Putamen (tissue), 1 donor: ENCODE measurements around the gene TBX10.
"Not testable (repeated sequence)": the region's sequence is repeated elsewhere in the genome, so short reads cannot be mapped to it uniquely, and the experiment has no call there.

Experiments used
- DNase-seq: peaks from one replicate; pipeline ENCODE4 v3.0.0-alpha.2; 2016; ENCODE audit warnings: low spot score

The TBX10 gene

DNA sequence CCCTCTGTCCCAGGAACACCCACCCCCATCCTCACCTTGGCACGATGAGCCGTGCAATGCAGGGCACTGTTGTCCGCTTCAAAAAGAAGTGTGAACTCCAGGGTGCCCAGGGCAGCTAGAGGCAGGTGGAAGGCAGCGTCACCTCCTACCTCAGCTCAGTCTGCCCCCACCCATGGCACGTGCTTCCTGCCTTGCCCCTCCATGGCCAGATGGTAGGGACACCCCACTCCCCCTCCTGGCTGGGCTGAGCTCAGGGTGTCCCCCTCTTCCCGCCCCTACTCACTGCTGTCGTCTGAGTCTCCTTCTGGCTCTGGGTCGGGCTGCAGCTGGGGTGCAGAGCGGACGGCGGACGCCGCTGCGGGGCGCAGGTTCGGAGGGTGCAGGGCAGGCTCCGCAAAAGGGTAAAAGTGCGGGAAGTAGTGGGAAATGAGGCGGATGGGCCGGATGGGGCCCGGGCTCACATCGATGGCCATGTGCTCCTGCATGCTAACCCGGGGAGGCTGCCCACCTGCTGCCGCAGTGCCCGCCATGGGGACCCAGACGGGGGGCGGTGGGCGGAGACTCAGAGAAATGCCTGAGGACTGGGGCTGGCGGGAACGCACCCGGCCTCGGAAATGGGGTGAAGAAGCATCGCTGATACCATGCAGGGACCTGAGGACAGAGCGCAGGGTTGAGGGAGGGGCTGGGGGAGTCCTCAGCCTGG lies 23.7 kb downstream of the TBX10 start:
- no peak for DNase-seq

- DNase-seq: no peak
Observed at GRCh38 chr11:67614730-67615714, 24.5 kb downstream of the TBX10 start.

- peak; percentile 21 for DNase-seq
Observed at GRCh38 chr11:67613960-67614715, 25.4 kb downstream of the TBX10 start.

DNA sequence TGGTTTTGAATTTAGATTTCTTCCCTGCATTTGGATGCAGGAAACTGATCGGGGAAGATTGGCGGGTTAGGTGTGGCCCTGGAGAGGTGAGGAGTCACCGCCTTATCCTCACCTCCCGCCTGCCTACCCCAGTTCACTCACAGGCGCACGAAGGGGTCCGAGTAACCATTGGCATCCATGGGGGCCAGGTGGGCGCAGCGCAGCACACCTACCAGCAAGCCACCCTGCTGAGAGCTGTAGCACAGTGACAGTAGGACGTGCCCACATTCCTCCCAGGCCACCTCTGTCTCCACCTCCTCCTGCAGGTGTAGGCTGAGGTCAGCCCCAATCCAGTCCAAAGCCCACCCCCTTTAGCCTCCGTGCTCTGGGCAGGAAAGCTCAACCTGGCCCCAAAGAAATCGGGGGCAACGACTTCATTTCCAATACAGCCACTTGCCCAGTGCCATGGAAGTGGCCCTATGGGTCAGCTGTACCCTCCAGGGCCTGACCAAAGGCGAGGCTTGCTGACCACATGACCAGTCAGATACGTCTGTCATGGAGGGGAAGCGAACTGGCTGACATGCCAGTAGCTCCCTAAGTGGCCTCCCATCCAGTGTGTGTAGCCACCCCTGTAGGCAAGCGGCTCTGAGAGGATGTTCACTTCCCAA lies 26.1 kb downstream of the TBX10 start:
- DNase-seq: no peak

DNA sequence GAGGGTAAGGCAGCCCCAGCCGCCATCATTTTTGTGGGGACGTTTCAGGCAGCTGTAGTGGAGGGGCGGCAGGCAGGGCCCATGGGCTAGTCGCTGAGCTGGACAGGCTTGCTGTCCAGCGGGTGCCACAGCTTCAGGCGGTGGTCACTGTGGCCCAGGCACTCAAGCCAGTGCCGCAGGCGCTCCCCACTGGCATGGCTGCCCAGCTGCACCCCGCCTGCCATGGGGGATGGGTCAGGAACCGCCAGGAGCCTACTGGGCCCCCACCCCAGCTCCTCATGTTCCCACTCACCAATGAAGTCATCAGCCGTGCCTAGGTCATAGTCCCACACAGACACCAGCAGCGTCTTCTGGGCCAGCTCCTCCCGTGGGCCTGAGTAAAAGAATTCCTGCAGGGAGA lies 26.8 kb downstream of the TBX10 start:
- DNase-seq: no peak

DNA sequence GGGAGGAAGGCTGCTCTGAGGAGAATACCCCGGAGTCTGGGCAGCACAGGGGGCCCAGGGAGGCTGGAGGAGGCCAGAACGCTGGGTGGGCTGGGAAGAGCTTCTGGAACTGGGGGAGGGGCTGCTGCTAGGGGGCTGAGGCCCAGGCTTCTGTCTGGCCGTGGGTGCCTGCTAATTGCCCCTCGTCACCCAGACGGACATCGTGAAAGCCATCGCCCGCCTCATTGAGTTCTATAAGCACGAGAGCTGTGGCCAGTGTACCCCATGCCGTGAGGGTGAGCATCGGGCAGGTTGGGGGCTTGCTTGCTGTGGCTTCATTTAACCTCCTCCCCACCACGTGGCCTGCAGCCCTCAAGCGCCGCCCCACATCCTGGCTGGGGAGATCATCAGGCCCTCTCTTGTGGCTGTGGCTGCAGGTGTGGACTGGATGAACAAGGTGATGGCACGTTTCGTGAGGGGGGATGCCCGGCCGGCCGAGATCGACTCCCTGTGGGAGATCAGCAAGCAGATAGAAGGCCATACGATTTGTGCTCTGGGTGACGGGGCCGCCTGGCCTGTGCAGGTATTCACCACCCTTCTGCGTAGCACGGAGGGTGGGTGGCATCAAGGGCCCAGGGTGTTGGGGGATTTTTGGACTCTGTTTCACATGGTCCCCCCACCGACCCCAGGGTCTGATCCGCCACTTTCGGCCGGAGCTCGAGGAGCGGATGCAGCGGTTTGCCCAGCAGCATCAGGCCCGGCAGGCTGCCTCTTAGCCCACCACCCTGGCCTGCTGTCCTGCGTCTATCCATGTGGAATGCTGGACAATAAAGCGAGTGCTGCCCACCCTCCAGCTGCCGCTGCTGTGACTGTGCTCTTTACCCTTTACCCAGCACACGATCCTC lies 27.6 kb downstream of the TBX10 start:
- DNase-seq: no peak

GRCh38 chr11:67611165-67611564 lies 28.4 kb downstream of the TBX10 start:
- DNase-seq: no peak

DNA sequence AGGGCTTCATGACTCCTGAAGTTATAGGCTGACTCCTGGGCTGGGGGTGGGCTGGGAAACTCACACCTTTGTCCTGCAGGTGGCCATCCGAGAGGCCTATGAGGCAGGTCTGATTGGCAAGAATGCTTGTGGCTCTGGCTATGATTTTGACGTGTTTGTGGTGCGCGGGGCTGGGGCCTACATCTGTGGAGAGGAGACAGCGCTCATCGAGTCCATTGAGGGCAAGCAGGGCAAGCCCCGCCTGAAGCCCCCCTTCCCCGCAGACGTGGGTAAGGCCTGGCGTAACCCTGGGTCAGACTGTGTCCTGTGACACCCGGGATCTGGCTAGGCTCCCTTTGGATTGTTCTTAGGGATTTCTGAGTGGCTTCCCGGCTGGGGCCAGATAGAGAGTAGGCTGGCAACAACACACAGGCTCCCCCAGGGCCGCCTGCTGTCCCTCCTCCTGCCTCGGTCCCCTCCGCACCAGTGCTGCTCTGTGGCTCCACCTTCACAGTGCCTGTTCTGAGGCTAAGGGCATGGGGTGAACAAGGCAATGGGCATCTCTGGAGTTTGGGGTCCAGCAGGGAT lies 29.2 kb downstream of the TBX10 start:
- no peak for DNase-seq

- no peak for DNase-seq
Observed at GRCh38 chr11:67609316-67609715, 30.2 kb downstream of the TBX10 start.

DNA sequence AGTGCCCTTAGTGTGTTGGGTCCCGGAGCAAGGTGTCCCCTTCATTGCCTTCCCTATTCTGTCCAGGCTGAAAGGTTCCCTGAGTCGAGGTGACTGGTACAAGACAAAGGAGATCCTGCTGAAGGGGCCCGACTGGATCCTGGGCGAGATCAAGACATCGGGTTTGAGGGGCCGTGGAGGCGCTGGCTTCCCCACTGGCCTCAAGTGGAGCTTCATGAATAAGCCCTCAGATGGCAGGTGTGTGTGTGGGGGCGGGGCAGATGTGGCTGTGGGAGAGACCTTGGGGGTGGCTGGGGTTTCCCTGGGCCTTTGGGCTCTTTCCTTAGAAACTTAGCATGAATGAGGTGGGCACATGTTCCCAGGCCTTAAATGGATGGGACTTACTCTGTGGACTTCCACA lies 31.1 kb downstream of the TBX10 start:
- no peak for DNase-seq

GRCh38 chr11:67607507-67607906 lies 32.1 kb downstream of the TBX10 start:
- no peak for DNase-seq

DNA sequence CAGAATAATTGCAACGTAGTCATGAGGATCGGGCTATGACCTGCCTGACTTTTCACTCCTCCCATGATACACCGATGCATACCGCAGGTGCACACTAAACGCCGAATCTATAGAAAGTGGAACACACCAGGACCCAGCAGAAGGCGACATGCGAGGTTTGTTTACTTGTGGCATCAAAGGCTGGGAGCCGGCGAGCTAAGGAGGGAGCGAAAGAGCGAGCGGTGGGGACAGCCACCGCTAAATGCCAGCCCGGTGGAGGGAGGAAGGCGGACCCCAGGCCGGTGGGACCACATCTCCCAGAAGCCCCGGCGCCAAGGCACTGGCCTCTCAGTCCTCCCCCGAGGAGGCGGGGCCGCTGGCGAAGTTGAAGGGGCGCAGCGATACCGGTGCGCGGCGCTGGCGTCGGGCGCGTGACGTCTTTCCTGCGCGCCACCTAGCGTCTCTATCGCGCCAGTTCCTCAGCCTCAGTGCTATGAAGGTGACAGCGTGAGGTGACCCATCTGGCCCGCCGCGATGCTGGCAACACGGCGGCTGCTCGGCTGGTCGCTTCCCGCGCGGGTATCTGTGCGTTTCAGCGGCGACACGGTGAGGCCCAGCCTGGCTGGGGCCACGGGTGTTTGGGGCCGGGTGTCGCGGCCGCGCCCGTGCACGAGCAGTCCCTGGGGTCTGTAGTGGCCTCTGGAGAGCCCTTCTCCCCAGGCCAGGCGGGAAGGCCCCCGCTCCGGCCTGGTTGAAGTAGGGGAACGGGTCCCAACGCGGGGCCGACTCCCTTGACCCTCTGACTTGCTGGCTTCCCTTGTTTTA lies 32.9 kb downstream of the TBX10 start, which contains the start of gene NDUFV1:
Gene NDUFV1 (plus strand): TSS at position 445 of the 804 bp plus-strand sequence. CDS start 69 bp downstream, at position 514.
- DNase-seq: peak; percentile 95

DNA sequence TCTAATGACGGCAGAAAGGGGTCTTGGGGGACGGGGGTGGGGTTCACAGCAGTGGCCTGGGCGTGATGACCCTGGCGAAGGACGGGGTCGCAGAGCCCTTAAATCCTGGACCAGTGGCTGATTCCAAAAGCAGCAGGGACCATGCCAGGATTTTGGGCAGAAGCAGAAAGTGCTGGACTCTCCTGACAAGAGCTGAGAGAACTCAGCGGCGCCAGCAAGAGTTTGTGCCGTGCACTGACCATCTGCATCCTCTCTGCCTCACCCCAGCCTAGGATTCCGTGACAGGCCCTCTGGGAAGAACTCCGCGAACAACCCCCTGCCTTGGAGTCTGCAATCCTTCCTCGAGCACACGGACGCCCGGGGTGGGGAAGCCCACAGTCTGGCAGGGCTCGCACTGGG lies 33.5 kb downstream of the TBX10 start:
- DNase-seq: no peak

DNA sequence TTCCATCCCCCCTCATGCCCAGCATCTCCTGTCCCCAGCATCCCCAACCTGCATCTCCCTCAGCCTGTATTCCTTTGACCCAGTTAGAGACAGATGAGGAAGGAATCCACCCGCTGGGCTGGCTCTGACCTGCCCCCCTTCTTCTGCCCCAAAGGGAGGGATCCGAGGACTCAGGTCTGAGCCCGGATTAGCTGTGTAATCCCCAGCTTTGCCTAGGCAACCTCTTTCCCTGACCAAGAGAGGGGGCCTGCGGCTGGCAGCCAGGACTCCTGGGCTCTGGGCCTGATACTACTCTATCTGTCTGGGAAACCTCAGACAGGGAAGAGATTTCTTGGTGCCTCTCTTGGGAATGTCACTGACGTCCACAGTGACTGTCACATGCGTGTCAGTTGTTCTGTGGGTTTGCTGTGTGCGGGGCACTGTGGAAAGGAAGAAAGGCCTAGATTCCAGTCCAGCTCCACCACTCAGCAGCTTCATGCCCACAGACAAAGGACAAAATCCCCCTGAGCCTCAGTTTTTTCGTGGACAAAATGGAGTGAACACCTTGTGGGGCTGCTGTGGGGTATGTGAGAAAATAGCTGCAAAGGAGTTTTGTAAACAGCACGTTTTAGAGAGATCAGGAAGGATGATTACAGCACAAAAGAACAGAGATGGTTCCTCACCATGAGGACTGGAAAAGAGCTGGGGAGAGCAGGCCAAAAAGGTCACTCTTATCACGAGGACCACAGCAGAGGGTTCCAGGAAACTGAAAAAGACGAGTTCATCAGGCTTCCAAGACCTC lies 34.1 kb downstream of the TBX10 start:
- no peak for DNase-seq

DNA sequence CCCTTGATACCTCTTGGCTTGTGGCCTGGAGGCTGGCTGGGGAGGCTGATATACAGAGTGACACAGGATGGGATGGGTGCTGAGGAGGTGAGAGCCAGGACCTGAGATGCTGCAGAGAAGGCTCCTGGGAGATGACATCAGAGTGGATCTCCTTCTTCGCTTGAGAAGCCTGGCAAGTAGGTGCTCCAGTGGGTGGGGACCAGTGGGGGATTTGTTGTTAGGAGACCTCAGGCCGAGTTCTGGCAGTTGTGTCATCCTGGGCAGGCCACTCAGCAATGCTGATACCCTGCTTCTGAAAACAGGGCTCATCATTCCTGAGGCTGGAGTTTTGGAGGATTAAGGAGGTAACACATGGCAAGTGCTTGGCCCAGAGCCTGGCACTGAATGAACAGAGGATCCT lies 34.7 kb downstream of the TBX10 start:
- no peak for DNase-seq

DNA sequence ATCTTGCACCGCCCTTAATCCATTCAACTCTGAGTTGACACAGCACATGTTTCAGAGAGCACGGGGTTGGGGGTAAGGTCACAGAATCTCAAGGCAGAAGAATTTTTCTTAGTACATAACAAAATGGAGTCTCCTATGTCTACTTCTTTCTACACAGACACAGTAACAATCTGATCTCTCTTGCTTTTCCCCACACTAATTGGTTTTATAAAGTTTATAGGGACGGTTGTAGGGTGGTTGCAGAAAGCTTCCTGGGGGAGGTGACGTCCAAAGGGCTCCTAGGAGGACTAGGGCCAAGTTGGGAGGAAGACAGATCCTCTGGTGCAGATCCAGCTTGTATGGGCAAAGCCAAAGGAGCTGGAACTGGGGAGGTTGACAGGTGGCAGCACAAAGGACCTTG lies 35.4 kb downstream of the TBX10 start:
- not testable (repeated sequence) for DNase-seq

DNA sequence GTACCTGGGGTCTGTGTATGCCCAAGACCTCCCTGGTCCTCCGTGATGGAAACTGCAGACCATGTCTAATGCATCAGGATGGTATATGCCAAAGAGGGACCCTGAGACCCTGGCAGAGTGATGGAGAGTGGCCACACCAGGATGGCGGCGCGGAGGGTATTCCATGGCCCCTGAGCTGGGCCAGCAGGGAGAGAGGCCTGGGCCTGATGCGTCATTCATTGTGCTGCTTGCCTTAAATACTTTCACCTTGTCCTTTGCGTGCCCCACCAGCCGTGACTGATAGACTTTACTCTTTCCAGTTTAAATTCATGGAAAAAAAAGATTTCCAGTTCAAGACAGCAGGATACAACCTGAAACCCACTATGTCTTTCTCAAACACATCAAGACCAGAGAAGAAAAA lies 38.5 kb downstream of the TBX10 start:
- DNase-seq: no peak

DNA sequence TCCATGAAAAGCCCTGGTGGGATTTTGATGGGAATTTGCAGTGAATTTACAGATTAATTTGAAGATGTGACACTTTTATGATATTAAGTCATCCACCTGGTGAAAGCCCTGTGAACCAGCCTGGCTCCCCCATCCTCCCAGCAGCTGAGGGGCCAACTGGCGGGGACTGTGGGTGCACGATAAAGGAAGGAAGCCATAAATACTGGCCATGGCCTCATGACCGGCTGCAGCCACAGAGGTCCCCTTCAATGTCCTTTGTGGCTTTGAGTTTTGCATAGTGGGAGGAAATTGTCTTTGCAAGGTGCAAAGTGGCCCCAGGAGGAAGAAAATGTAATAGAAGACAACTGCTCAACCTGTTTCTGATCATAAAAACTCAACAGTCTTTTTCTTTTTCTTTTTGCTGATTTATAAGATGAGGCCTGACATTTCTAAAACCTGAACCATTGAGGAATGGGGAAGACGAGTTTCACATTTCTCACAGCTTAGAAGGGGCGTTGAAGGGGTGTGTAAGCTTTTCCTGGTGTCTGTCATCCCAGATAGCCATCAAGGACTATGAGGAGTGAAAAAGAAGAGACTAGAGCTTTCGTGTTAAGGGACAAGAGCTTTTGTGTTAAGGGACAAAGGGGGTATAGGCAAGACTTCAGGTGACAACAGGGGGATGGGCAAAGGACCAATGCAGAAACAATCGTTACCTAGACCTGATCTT lies 39.1 kb downstream of the TBX10 start:
- DNase-seq: no peak
